Measurements from ENCODE around the gene PTBP1. TPM values are rescaled to one million over a fixed set of nuclear protein-coding genes. Genes with fewer than 3 reads are reported as not detected.

Gene PTBP1
- total RNA-seq, 1 donor from 2014 or later = 210 TPM

GRCh38 chr19:799076-799881 lies 2.0 kb downstream of the PTBP1 start:
- Histone ChIP-seq H3K36me3 (peaks cover 13 to 17% of the 10 kb centered on the region in 2 donors), H3K4me3 (peak overlapping the region; percentile 96 to 98), H3K4me1 (peaks cover 41 to 59% of the 10 kb centered on the region in 2 donors), H3K27me3 (no peaks in the 10 kb centered on the region), H3K9me3 (no peaks in the 10 kb centered on the region), H3K27ac (peak overlapping the region in 1 of 2 donors; percentile 4)
- intact Hi-C loops (cut with DNase I) = loop anchor here (5.0 kb wide), 2 partner anchors 113 to 227 kb away; partner anchors contain the start of genes BSG and R3HDM4
- TF ChIP-seq CTCF (IDR thresholded peaks at IDR 0.05) = no peak
- DNase-seq (ENCODE audit: low spot score in 2 of 2) = no peak

GRCh38 chr19:800360-801029 lies 3.2 kb downstream of the PTBP1 start:
- no peak for TF ChIP-seq CTCF (IDR thresholded peaks at IDR 0.05)
- DNase-seq (ENCODE audit: low spot score in 2 of 2) = no peak
- Histone ChIP-seq H3K27me3 (no peaks in the 10 kb centered on the region), H3K4me3 (peak overlapping the region; percentile 39 to 52), H3K27ac (peak overlapping the region; percentile 21 to 54), H3K9me3 (no peaks in the 10 kb centered on the region), H3K4me1 (peaks cover 41 to 58% of the 10 kb centered on the region in 2 donors), H3K36me3 (peaks cover 25 to 29% of the 10 kb centered on the region in 2 donors)
- intact Hi-C loops (cut with DNase I) = no loop called here

GRCh38 chr19:801030-801860 lies 4.0 kb downstream of the PTBP1 start:
- H3K36me3 ChIP-seq = peaks cover 32 to 36% of the 10 kb centered on the region in 2 donors
- no peaks in the 10 kb centered on the region for H3K9me3 ChIP-seq
- no peak for TF ChIP-seq CTCF (IDR thresholded peaks at IDR 0.05)
- H3K27me3 ChIP-seq = no peaks in the 10 kb centered on the region
- peak; percentile 30 to 82 for DNase-seq (ENCODE audit: low spot score in 2 of 2)
- H3K4me3 ChIP-seq = peak overlapping the region; percentile 39 to 52
- H3K4me1 ChIP-seq = peaks cover 38 to 51% of the 10 kb centered on the region in 2 donors
- intact Hi-C loops (cut with DNase I) = no loop called here
- peak overlapping the region; percentile 21 to 54 for H3K27ac ChIP-seq

GRCh38 chr19:801861-802497 lies 4.7 kb downstream of the PTBP1 start:
- H3K27ac ChIP-seq = peak overlapping the region; percentile 21 to 32

More at GRCh38 chr19:801861-802497, 4.7 kb downstream of the PTBP1 start:
- no peaks in the 10 kb centered on the region for H3K9me3 ChIP-seq
- peaks cover 40 to 44% of the 10 kb centered on the region in 2 donors for H3K36me3 ChIP-seq
- H3K4me3 ChIP-seq = peak overlapping the region; percentile 39 to 52
- H3K4me1 ChIP-seq = peaks cover 34 to 47% of the 10 kb centered on the region in 2 donors
- intact Hi-C loops (cut with DNase I) = no loop called here
- no peak for TF ChIP-seq CTCF (IDR thresholded peaks at IDR 0.05)
- H3K27me3 ChIP-seq = no peaks in the 10 kb centered on the region
- no peak for DNase-seq (ENCODE audit: low spot score in 2 of 2)
